ENCODE data around the gene APH1A. TPM values are rescaled to one million over a fixed set of nuclear protein-coding genes. Genes with fewer than 3 reads are reported as not detected.
A peak's percentile ranks its signal among the peaks of the same experiment; 100 is the strongest.

Gene APH1A
- total RNA-seq, 4 donors from 2014 or later: 41.2 to 63.8 (median 54.9) TPM

DNA sequence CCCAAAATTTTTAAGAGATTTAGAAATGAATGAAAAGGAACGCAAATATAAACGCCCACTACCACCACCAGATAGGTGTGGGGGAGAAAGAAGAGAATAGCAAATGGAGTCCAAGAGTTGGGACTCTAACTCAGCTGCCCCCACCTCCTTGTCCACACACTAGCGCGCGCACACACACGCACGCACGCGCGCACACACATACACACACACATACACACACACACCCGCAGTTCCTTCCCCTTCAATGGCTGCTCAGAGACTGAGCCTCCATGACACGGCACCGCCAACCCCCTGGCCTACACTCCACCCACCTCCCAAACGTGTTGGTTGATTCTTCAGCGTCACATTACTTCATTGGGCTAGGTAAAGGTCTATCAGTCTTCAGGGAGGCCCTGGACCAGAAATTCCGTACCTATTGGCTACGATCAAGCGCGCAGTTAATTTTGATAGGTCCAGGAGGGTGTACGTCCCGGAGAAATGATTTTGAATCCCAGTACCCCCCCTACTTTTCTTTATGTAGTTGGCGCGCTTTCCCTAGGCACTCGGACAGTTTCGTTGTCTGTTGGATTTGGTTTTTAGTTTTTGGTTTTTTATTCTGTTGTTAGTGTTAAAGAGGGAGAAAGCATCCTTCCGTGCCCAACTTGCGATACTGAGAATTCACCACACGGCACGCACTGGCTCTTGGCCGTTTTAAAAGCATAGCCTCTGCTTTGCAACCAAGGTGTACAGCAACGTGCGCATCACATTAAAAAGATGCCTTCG, 32.8 kb downstream of the APH1A start, which contains the start of gene ANP32E:
Gene ANP32E (minus strand): TSS at position 261 of the 762 bp plus-strand sequence. CDS start 326 bp downstream, outside the sequence.
- H3K4me3 ChIP-seq: peak within 1 kb of the TSS; percentile 83 to 89 (median 86)
- H3K27ac ChIP-seq: peak within 1 kb of the TSS; percentile 95 to 99 (median 98)
- in situ Hi-C loops (cut with MboI; ENCODE audit: low sequenced_read_pairs in 4 of 4) (no loop called here), intact Hi-C loops (cut with DNase I; ENCODE audit: low total_unique reads) (loop anchor here (1.0 to 5.0 kb wide), 5 partner anchors 19 to 126 kb away; partner anchors contain the start of genes APH1A and RPRD2)
- no peaks in the 10 kb centered on the region for H3K27me3 ChIP-seq
- TF ChIP-seq POLR2A (IDR thresholded peaks at IDR 0.05): peak; percentile 74 to 89
- TF ChIP-seq, protein P1, sequence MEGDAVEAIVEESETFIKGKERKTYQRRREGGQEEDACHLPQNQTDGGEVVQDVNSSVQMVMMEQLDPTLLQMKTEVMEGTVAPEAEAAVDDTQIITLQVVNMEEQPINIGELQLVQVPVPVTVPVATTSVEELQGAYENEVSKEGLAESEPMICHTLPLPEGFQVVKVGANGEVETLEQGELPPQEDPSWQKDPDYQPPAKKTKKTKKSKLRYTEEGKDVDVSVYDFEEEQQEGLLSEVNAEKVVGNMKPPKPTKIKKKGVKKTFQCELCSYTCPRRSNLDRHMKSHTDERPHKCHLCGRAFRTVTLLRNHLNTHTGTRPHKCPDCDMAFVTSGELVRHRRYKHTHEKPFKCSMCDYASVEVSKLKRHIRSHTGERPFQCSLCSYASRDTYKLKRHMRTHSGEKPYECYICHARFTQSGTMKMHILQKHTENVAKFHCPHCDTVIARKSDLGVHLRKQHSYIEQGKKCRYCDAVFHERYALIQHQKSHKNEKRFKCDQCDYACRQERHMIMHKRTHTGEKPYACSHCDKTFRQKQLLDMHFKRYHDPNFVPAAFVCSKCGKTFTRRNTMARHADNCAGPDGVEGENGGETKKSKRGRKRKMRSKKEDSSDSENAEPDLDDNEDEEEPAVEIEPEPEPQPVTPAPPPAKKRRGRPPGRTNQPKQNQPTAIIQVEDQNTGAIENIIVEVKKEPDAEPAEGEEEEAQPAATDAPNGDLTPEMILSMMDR (IDR thresholded peaks at IDR 0.05 in 4 of 5, conservative IDR thresholded peaks at IDR 0.05 in 1 of 5): peak in 4 of 5 experiments; percentile 10 to 25 (median 16)
- peak; percentile 96 to 98 for ATAC-seq
- peak; percentile 97 to 98 for DNase-seq
- H3K9me3 ChIP-seq: no peaks in the 10 kb centered on the region
- peaks cover 4 to 13% of the 10 kb centered on the region in 2 donors for H3K4me1 ChIP-seq
- H3K36me3 ChIP-seq: peaks cover 0 to 2% of the 10 kb centered on the region in 2 donors

DNA sequence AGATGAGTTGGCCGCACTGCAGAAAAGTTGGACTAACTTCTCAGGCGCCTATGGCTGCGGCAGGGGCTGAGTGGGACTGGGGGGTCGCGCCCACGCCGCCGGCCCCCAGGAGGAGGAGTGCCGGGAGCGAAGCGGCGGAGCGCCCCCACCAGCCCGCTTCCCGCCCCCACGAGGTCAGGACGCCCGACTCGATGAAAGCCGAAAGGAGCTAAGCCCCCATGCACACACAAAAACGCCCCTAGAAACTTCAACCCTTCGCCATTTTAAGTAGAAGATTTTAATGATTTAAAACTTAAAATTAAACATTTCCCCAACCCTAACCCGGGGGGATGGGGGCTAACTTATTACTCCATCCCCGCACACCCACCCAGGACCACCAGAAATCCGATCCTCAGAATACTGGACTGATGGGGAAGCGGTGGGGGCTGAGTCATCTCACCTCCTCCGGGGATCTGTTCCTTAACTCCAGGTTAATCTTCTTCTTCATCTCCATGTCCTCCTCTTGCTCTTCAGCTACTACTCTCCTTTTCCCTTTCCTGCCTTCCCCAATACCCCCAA, 33.4 kb downstream of the APH1A start:
- no peaks in the 10 kb centered on the region for H3K9me3 ChIP-seq
- in situ Hi-C loops (cut with MboI; ENCODE audit: low sequenced_read_pairs in 4 of 4): no loop called here
- intact Hi-C loops (cut with DNase I; ENCODE audit: low total_unique reads): loop anchor here (5.0 kb wide), 1 partner anchor 127 kb away; the partner anchor contains the start of gene RPRD2
- peak in 1 of 2 donors; percentile 28 for DNase-seq
- H3K4me1 ChIP-seq: peaks cover 4 to 13% of the 10 kb centered on the region in 2 donors
- H3K36me3 ChIP-seq: peaks cover 0 to 8% of the 10 kb centered on the region in 2 donors
- ATAC-seq: peak; percentile 8 to 10
- H3K4me3 ChIP-seq: peak overlapping the region; percentile 83 to 89 (median 86)
- TF ChIP-seq, protein P1 (IDR thresholded peaks at IDR 0.05 in 4 of 5, conservative IDR thresholded peaks at IDR 0.05 in 1 of 5): no peak
- no peak for TF ChIP-seq POLR2A (IDR thresholded peaks at IDR 0.05)
- no peaks in the 10 kb centered on the region for H3K27me3 ChIP-seq
- peak overlapping the region; percentile 95 to 99 (median 98) for H3K27ac ChIP-seq

DNA sequence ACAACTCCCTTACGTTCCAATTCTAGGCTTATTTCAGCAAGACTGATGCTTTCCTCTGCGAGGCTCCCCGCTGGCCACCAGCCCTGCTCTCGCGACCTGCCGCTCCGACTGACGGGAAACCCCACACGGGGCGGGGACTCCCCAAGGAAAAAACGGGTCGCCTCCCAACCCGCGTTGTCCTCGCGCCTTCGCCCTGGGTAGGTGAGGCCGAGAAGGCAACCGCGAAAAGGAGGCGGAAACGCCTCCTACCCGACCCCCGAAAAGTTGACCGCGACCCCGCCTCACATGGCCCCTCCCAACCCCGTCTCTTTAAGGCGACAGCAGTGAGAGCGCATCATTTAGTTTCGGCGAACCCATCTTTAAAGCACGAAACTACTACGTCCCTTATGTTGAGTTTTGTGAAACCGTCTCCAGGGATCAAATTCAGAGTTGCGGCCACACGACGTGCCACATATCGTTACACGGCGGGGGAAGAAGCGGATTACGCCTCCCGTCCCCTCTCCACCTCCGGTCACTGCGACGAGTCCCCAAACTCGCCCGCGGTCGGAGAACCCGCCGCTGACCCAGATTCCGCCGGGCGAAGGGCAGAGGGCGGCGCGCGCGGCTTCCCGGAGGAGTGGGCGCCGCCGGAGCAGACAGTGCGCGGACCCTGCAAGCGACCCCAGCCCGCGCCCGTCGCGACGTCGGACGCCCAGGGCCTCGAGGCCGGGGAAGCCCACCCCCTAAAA, 34.1 kb downstream of the APH1A start:
- Histone ChIP-seq H3K27ac (peak overlapping the region; percentile 95 to 99 (median 98)), H3K4me1 (peaks cover 4 to 13% of the 10 kb centered on the region in 2 donors), H3K27me3 (no peaks in the 10 kb centered on the region), H3K9me3 (no peaks in the 10 kb centered on the region), H3K36me3 (peaks cover 0 to 15% of the 10 kb centered on the region in 2 donors), H3K4me3 (peak overlapping the region; percentile 83 to 89 (median 86))
- peak; percentile 81 to 83 for TF ChIP-seq POLR2A (IDR thresholded peaks at IDR 0.05)
- TF ChIP-seq, protein P1 (IDR thresholded peaks at IDR 0.05 in 4 of 5, conservative IDR thresholded peaks at IDR 0.05 in 1 of 5): no peak
- intact Hi-C loops (cut with DNase I; ENCODE audit: low total_unique reads): loop anchor here (5.0 kb wide), 2 partner anchors 128 to 167 kb away; partner anchors contain the start of genes RPRD2 and VPS45
- in situ Hi-C loops (cut with MboI; ENCODE audit: low sequenced_read_pairs in 4 of 4): no loop called here
- ATAC-seq (peak; percentile 38 to 44), DNase-seq (peak; percentile 67 to 77)

DNA sequence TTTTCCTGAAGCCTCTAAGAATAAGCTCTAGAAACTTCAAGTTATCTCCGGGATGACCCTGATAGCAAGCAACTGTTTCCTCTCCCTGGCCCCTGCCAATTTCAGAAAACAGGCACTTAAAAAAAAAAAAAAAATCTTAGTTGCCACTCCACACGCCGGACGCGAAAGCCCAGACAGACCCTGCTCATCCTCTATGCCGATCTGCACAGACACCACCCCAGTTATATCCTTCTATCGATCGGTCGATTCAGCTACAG, 34.6 kb downstream of the APH1A start:
- peaks cover 4 to 13% of the 10 kb centered on the region in 2 donors for H3K4me1 ChIP-seq
- no peaks in the 10 kb centered on the region for H3K9me3 ChIP-seq
- H3K27ac ChIP-seq: peak overlapping the region; percentile 95 to 99 (median 98)
- TF ChIP-seq, protein P1 (IDR thresholded peaks at IDR 0.05 in 4 of 5, conservative IDR thresholded peaks at IDR 0.05 in 1 of 5): no peak
- TF ChIP-seq POLR2A (IDR thresholded peaks at IDR 0.05): no peak
- H3K4me3 ChIP-seq: peak overlapping the region; percentile 83 to 89 (median 86)
- intact Hi-C loops (cut with DNase I; ENCODE audit: low total_unique reads): loop anchor here (5.0 kb wide), 1 partner anchor 167 kb away; the partner anchor contains the start of gene VPS45
- in situ Hi-C loops (cut with MboI; ENCODE audit: low sequenced_read_pairs in 4 of 4): no loop called here
- no peaks in the 10 kb centered on the region for H3K27me3 ChIP-seq
- ATAC-seq (peak in 1 of 2 donors; percentile 5), DNase-seq (no peak)
- peaks cover 0 to 15% of the 10 kb centered on the region in 2 donors for H3K36me3 ChIP-seq
